GM23248 (cell line): ENCODE measurements around the gene UROC1. TPM values are rescaled to one million over a fixed set of nuclear protein-coding genes. Genes with fewer than 3 reads are reported as not detected.
A peak's percentile ranks its signal among the peaks of the same experiment; 100 is the strongest.

ENCODE experiments used
- DNase-seq: peaks from one replicate; pipeline ENCODE4 v3.0.0-alpha.2; 2015
- H2AFZ ChIP-seq: fragments of 200-600 bp; sonication (generic); 2 replicates; pipeline ENCODE4 v1.6.1; 2016; ENCODE audit warnings: antibody characterized with exemption
- H3F3A ChIP-seq: fragments of 200-600 bp; sonication (generic); 2 replicates; pipeline ENCODE4 v1.6.1; 2016; ENCODE audit warnings: mild to moderate bottlenecking, antibody characterized with exemption, mixed run types; ENCODE audit not compliant: insufficient read depth
- H3K27ac ChIP-seq: fragments of 200-600 bp; sonication (generic); 2 replicates; pipeline ENCODE4 v1.5.1; 2016; ENCODE audit warnings: mild to moderate bottlenecking
- H3K27me3 ChIP-seq: fragments of 200-600 bp; sonication (generic); replicated peaks from 2 replicates; pipeline ENCODE4 v1.6.1; 2016; ENCODE audit warnings: mild to moderate bottlenecking; ENCODE audit not compliant: insufficient read depth
- H3K36me3 ChIP-seq: fragments of 200-600 bp; sonication (generic); 2 replicates; pipeline ENCODE4 v1.6.1; 2016; ENCODE audit warnings: low read depth, mild to moderate bottlenecking
- H3K4me1 ChIP-seq: fragments of 200-600 bp; sonication (generic); 2 replicates; pipeline ENCODE4 v1.6.1; 2016; ENCODE audit warnings: mild to moderate bottlenecking; ENCODE audit not compliant: insufficient read depth
- H3K4me2 ChIP-seq: fragments of 200-600 bp; sonication (generic); one replicate; pipeline ENCODE4 v1.6.1; 2016; ENCODE audit warnings: mild to moderate bottlenecking; ENCODE audit not compliant: unreplicated experiment
- H3K4me3 ChIP-seq: fragments of 200-600 bp; sonication (generic); 2 replicates; pipeline ENCODE4 v1.5.1; 2016; ENCODE audit warnings: mild to moderate bottlenecking
- H3K79me2 ChIP-seq: fragments of 200-600 bp; sonication (generic); 2 replicates; pipeline ENCODE4 v1.6.1; 2016; ENCODE audit warnings: mild to moderate bottlenecking; ENCODE audit not compliant: insufficient read depth
- H3K9ac ChIP-seq: fragments of 200-600 bp; sonication (generic); 2 replicates; pipeline ENCODE4 v1.6.1; 2016; ENCODE audit warnings: mild to moderate bottlenecking
- H3K9me2 ChIP-seq: fragments of 200-600 bp; sonication (generic); 2 replicates; pipeline ENCODE4 v1.6.1; 2016; ENCODE audit warnings: mixed run types, mild to moderate bottlenecking, moderate library complexity; ENCODE audit not compliant: insufficient read depth
- H3K9me3 ChIP-seq: fragments of 200-600 bp; sonication (generic); one replicate; pipeline ENCODE4 v1.6.1; 2017; ENCODE audit warnings: low read depth
- H4K20me1 ChIP-seq: fragments of 200-600 bp; sonication (generic); 2 replicates; pipeline ENCODE4 v1.6.0; 2016; ENCODE audit not compliant: insufficient read depth
- EZH2 ChIP-seq: fragments of 200-600 bp; sonication (generic); IDR thresholded peaks from 2 replicates; pipeline ENCODE4 v1.6.1; 2018; ENCODE audit warnings: antibody characterized with exemption, mild to moderate bottlenecking; ENCODE audit not compliant: insufficient read depth, poor library complexity, severe bottlenecking
- EZH2phosphoT487 ChIP-seq: fragments of 200-600 bp; sonication (generic); IDR thresholded peaks from 2 replicates; pipeline ENCODE4 v1.6.1; 2018; ENCODE audit warnings: antibody characterized with exemption, moderate library complexity, mild to moderate bottlenecking, low read depth; ENCODE audit not compliant: insufficient read depth
- WGBS, 2 experiments: methylation state at CpG; one replicate each; pipeline ENCODE4 v1.1.6; 2015 to 2017; ENCODE audit warnings: low lambda C conversion rate in 2 of 2, low coverage in 1 of 2; ENCODE audit errors: missing lambda C conversion rate in 2 of 2; 5-methylcytosine and 5-hydroxymethylcytosine counted together
- in situ Hi-C: fragments of 300-500 bp; cut with MboI; formaldehyde crosslinking; loops from 2 replicates; pipeline ENCODE4 v1.15.0; 2020
- polyA plus RNA-seq: library from polyadenylated mRNA; unstranded; fragments of >200 nt; fragmentation: Nextera tagmentation; extraction: Ambion mirVana; gene quantifications from 2 replicates; pipeline ENCODE4 v1.2.1, GENCODE V29; 2016
- total RNA-seq: library from RNA; depleted of rRNA; stranded (reverse); fragments of >200 nt; shearing (Covaris generic); gene quantifications from 2 replicates; pipeline ENCODE4 v1.2.3, GENCODE V29; 2014

UROC1 gene
- total and polyA plus RNA-seq, 2 experiments from 2014 or later = not detected

DNA sequence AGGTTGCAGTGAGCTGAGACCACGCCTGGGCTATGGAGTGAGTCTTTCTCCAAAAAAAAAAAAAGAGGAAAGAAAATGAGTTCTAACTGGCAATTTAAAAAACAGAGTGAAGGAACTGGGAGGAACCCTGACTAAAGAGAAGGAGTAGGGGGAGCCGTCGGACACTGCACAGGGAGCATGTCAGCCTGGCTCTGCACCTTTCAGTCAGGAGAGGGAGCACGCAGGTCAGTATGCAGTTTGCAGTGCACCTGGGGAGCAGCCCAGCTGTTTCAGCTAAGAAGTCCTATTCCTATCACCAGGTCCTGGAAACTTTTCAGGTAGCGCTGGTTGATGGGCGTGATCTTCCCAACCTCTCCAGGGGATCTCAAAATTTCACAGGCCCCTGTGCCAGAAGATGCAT lies 27.0 kb downstream of the UROC1 start:
- H3K36me3 ChIP-seq = no peaks in the 10 kb centered on the region
- TF ChIP-seq EZH2phosphoT487 (no peak), EZH2 (no peak)
- 65 to 74% methylated on average over 6 of the region's 6 CpGs for WGBS, 2 experiments
- H3K4me1 ChIP-seq = no peaks in the 10 kb centered on the region
- no peak overlapping the region for H2AFZ ChIP-seq
- no peaks in the 10 kb centered on the region for H3K9me2 ChIP-seq
- no peak for DNase-seq
- no peaks in the 10 kb centered on the region for H3K79me2 ChIP-seq
- H4K20me1 ChIP-seq = no peaks in the 10 kb centered on the region
- no peak overlapping the region for H3K4me2 ChIP-seq
- no peaks in the 10 kb centered on the region for H3F3A ChIP-seq
- no peak overlapping the region for H3K27ac ChIP-seq
- H3K4me3 ChIP-seq = no peak overlapping the region
- H3K9me3 ChIP-seq = no peaks in the 10 kb centered on the region
- H3K9ac ChIP-seq = no peak overlapping the region
- H3K27me3 ChIP-seq = 0 out of 2 replicates have a peak, but pooled peaks cover 6% of the 10 kb centered on the region
- in situ Hi-C loops = no loop called here

GRCh38 chr3:126488886-126489569 lies 28.5 kb downstream of the UROC1 start:
- TF ChIP-seq EZH2 (no peak), EZH2phosphoT487 (no peak)
- Histone ChIP-seq H3K9ac (no peak overlapping the region), H3K79me2 (no peaks in the 10 kb centered on the region), H3K4me2 (no peak overlapping the region), H3K36me3 (no peaks in the 10 kb centered on the region), H3K9me2 (no peaks in the 10 kb centered on the region), H3K4me1 (no peaks in the 10 kb centered on the region), H2AFZ (no peak overlapping the region), H3K27me3 (0 out of 2 replicates have a peak, but pooled peaks cover 6% of the 10 kb centered on the region), H3F3A (no peaks in the 10 kb centered on the region), H3K4me3 (no peak overlapping the region), H4K20me1 (no peaks in the 10 kb centered on the region), H3K9me3 (no peaks in the 10 kb centered on the region), H3K27ac (no peak overlapping the region)
- in situ Hi-C loops = no loop called here
- no peak for DNase-seq
- 76 to 79% methylated on average over 16 of the region's 16 CpGs for WGBS, 2 experiments

DNA sequence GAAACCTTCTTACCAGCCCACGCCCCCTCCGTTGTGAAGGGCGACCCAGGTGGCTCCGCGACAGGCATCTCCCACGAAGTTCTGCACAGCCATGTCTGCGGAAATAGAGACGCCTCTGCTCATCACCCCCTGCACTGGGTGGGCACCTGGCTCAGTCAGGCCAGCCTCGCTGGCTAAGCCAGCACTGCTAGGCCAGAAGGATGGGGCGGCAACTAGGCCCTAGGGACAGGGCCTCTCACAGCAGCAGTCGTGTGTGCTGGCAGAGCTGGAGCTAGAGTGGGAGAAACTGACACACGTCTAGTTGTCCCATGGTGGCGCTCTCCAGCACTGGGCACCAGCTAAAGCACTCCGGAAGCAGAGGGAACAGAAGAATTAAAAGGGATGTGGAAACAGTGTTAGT lies 29.4 kb downstream of the UROC1 start:
- Histone ChIP-seq H3F3A (no peaks in the 10 kb centered on the region), H2AFZ (no peak overlapping the region), H3K4me3 (no peak overlapping the region), H3K4me1 (no peaks in the 10 kb centered on the region), H3K27me3 (0 out of 2 replicates have a peak, but pooled peaks cover 6% of the 10 kb centered on the region), H3K27ac (no peak overlapping the region), H3K9me3 (no peaks in the 10 kb centered on the region), H3K9ac (no peak overlapping the region), H4K20me1 (no peaks in the 10 kb centered on the region), H3K36me3 (no peaks in the 10 kb centered on the region), H3K79me2 (no peaks in the 10 kb centered on the region), H3K4me2 (no peak overlapping the region), H3K9me2 (no peaks in the 10 kb centered on the region)
- no peak for DNase-seq
- in situ Hi-C loops = no loop called here
- TF ChIP-seq EZH2 (no peak), EZH2phosphoT487 (no peak)
- WGBS, 2 experiments = 87 to 90% methylated on average over 14 of the region's 14 CpGs

DNA sequence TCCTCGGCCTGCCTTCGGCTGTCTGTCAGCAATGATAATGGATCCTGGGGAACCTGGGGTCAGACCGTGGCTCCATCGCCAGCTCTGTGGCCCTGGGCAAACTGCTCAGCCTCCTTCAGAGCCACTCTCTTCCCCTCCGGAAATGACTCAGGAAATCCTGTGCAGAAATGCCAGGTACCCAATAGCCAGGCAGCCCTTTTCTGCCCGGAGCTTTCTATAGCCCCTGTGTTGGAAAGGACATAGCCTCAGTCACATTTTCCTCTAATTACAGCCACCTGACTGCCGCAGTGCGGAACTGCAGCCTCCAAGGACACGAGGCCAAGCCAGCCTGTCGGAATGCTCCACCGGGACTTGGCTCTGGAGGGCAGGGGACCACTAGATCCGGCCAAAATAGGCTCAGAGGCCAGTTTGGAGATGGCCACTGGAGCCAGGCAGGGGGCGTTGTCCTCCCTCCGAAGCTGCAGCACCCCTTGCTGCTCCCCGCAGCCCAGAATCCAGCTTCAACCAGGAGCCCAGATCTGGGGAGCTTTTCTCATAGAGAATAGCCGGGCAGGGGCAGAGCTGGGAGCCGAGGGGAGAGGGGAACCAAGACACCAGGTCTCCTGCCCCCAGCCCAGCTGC lies 30.3 kb downstream of the UROC1 start:
- Histone ChIP-seq H3K4me1 (no peaks in the 10 kb centered on the region), H3K9ac (no peak overlapping the region), H3K79me2 (no peaks in the 10 kb centered on the region), H3K27me3 (0 out of 2 replicates have a peak, but pooled peaks cover 6% of the 10 kb centered on the region), H3K4me3 (no peak overlapping the region), H3K9me3 (no peaks in the 10 kb centered on the region), H3K36me3 (no peaks in the 10 kb centered on the region), H2AFZ (peak overlapping the region; percentile 62), H3K4me2 (no peak overlapping the region), H3K27ac (no peak overlapping the region), H3F3A (no peaks in the 10 kb centered on the region), H4K20me1 (no peaks in the 10 kb centered on the region), H3K9me2 (no peaks in the 10 kb centered on the region)
- TF ChIP-seq EZH2phosphoT487 = no peak
- TF ChIP-seq EZH2 = no peak
- 33 to 35% methylated on average over 17 of the region's 17 CpGs for WGBS, 2 experiments
- in situ Hi-C loops = no loop called here
- DNase-seq = peak; percentile 73
